ENCODE measurements around the gene PRKCSH.

- TF ChIP-seq POLR2AphosphoS5 (IDR thresholded peaks at IDR 0.05; ENCODE audit: low read depth, low read length) (no peak), TAF1 (IDR thresholded peaks at IDR 0.05; ENCODE audit: borderline replicate concordance, insufficient read depth, low read length) (no peak), REST (IDR thresholded peaks at IDR 0.05; ENCODE audit: insufficient read depth in 1 of 2, low read depth in 2 of 2, low read length in 2 of 2) (no peak)
Measured at GRCh38 chr19:11426656-11427055, 8.8 kb upstream of the PRKCSH start.
